Peyer's patch (tissue), 4 donors: Measurements from ENCODE around the gene IFITM2. TPM values are rescaled to one million over a fixed set of nuclear protein-coding genes. Genes with fewer than 3 reads are reported as not detected.

Experiments
- DNase-seq, 3 donors: peaks; one replicate each; pipeline ENCODE4 v3.0.0-alpha.2; 2017 to 2019
- H3K27ac ChIP-seq, 4 donors: fragments of 200-600 bp; sonication (generic); one replicate each; pipeline ENCODE4 v1.5.1; 2016 to 2019
- H3K27me3 ChIP-seq, 2 donors: fragments of 200-600 bp; sonication (generic); one replicate each; pipeline ENCODE4 v1.5.1; 2019
- H3K36me3 ChIP-seq, 3 donors: fragments of 200-600 bp; sonication (generic); one replicate each; pipeline ENCODE4 v1.5.1; 2016 to 2019
- H3K4me1 ChIP-seq, 4 donors: fragments of 200-600 bp; sonication (generic); one replicate each; pipeline ENCODE4 v1.5.1; 2016 to 2019
- H3K4me3 ChIP-seq, 4 donors: fragments of 200-600 bp; sonication (generic); 1 replicate in 3 of 4; 2 replicates in 1 of 4; pipeline ENCODE4 v1.5.1; 2016 to 2019; ENCODE audit warnings: mild to moderate bottlenecking in 1 of 4
- H3K9me3 ChIP-seq, 4 donors: fragments of 200-600 bp; sonication (generic); one replicate each; pipeline ENCODE4 v1.5.1; 2016 to 2019; ENCODE audit warnings: mild to moderate bottlenecking in 1 of 4
- CTCF ChIP-seq, 6 experiments: fragments of 450-650 bp in 4 of 6; fragments of 200-600 bp in 2 of 6; sonication (generic) in 1 of 6; IDR thresholded peaks; one replicate each; pipeline ENCODE4 v1.5.1; 2017 to 2019; ENCODE audit warnings: antibody characterized with exemption in 6 of 6, mild to moderate bottlenecking in 3 of 6, moderate library complexity in 1 of 6
- POLR2A ChIP-seq, 2 donors: fragments of 450-650 bp; IDR thresholded peaks; one replicate each; pipeline ENCODE4 v1.5.1; 2017; ENCODE audit warnings: antibody characterized with exemption in 2 of 2, mild to moderate bottlenecking in 2 of 2, moderate library complexity in 2 of 2
- total RNA-seq, 4 donors: library from RNA; depleted of rRNA; stranded (reverse); fragments of >200 nt; gene quantifications; one replicate each; pipeline ENCODE4 v1.1.0, GENCODE V29; 2016

The IFITM2 gene
- total RNA-seq, 4 donors from 2014 or later, result 15.6 to 98.2 (median 46.0) TPM

- Histone ChIP-seq H3K27me3 (peaks cover 0 to 12% of the 10 kb centered on the region in 2 donors), H3K27ac (peak overlapping the region; percentile 73 to 96 (median 86)), H3K4me3 (peak overlapping the region; percentile 52 to 61 (median 56)), H3K4me1 (peaks cover 0 to 34% (median 19%) of the 10 kb centered on the region in 4 donors), H3K9me3 (no peaks in the 10 kb centered on the region), H3K36me3 (peaks cover 0 to 31% (median 0%) of the 10 kb centered on the region in 3 donors)
- DNase-seq, result peak; percentile 49 to 75 (median 62)
- TF ChIP-seq POLR2A (IDR thresholded peaks at IDR 0.05) (no peak), CTCF (IDR thresholded peaks at IDR 0.05) (no peak)
These were observed 26.7 kb upstream of the IFITM2 start for GRCh38 chr11:280706-281485.

DNA sequence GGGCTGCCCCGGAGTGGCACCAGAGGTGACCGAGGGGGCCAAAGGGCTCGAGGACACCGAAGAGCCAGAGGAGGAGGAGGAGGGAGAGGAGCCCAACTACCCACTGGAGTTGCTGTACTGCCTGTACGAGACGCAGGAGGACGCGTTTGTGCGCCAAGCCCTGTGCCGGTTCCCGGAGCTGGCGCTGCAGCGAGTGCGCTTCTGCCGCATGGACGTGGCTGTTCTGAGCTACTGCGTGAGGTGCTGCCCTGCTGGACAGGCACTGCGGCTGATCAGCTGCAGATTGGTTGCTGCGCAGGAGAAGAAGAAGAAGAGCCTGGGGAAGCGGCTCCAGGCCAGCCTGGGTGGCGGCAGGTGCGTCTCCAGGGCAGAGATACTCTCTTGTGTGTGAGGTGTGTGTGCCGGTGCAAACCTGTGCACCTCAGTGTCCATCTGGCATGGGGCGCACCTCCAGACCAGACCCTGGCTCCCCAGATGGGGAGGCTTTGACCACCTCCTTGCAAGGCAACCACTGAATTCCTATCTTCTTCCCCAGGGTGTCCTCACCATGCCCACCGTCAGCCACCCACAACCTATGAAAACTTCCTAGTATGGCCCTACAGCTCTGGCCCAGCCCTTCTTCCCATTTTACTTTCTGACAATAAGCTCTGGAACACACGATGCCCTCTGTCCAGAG lies 26.0 kb upstream of the IFITM2 start:
- H3K36me3 ChIP-seq, result peaks cover 0 to 31% (median 0%) of the 10 kb centered on the region in 3 donors
- TF ChIP-seq CTCF (IDR thresholded peaks at IDR 0.05), result no peak
- TF ChIP-seq POLR2A (IDR thresholded peaks at IDR 0.05), result no peak
- H3K27ac ChIP-seq, result peak overlapping the region; percentile 73 to 96 (median 86)
- peaks cover 0 to 12% of the 10 kb centered on the region in 2 donors for H3K27me3 ChIP-seq
- peaks cover 0 to 34% (median 19%) of the 10 kb centered on the region in 4 donors for H3K4me1 ChIP-seq
- H3K9me3 ChIP-seq, result no peaks in the 10 kb centered on the region
- H3K4me3 ChIP-seq, result peak overlapping the region; percentile 52 to 61 (median 56)
- DNase-seq, result peak in 1 of 3 donors; percentile 61

DNA sequence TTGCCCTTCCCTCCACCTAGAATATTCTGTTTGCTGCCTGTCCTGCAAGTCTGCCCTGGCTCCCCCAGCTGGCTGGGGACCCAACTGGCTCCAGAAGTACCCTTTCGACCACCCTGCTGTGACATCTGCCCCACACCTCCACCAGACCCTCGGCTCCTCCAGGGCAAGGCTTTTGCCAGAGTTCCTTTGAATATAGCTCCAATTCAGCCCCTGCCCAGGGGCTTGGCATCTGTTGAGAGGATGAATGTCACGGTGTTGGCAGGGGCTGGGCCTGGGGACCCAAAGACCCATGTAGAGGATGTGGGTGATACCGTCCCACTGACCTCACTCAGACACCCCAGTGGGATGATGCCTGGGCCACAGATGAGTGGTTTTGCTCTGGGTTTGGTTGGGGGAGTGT lies 25.4 kb upstream of the IFITM2 start:
- H3K27ac ChIP-seq, result peak overlapping the region; percentile 73 to 96 (median 86)
- no peaks in the 10 kb centered on the region for H3K9me3 ChIP-seq
- peaks cover 0 to 34% (median 19%) of the 10 kb centered on the region in 4 donors for H3K4me1 ChIP-seq
- H3K27me3 ChIP-seq, result peaks cover 0 to 12% of the 10 kb centered on the region in 2 donors
- no peak for TF ChIP-seq CTCF (IDR thresholded peaks at IDR 0.05)
- TF ChIP-seq POLR2A (IDR thresholded peaks at IDR 0.05), result no peak
- peak overlapping the region in 3 of 4 donors; percentile 53 to 61 (median 58) for H3K4me3 ChIP-seq
- peak in 2 of 3 donors; percentile 46 for DNase-seq
- H3K36me3 ChIP-seq, result peaks cover 0 to 31% (median 0%) of the 10 kb centered on the region in 3 donors

GRCh38 chr11:282630-283360 lies 24.8 kb upstream of the IFITM2 start:
- peaks cover 0 to 31% (median 0%) of the 10 kb centered on the region in 3 donors for H3K36me3 ChIP-seq
- H3K4me3 ChIP-seq, result peak overlapping the region in 2 of 4 donors; percentile 58 to 61
- H3K27ac ChIP-seq, result peak overlapping the region in 3 of 4 donors; percentile 73 to 96 (median 87)
- H3K27me3 ChIP-seq, result peaks cover 0 to 12% of the 10 kb centered on the region in 2 donors
- no peaks in the 10 kb centered on the region for H3K9me3 ChIP-seq
- TF ChIP-seq CTCF (IDR thresholded peaks at IDR 0.05) (no peak), POLR2A (IDR thresholded peaks at IDR 0.05) (peak in 1 of 2 donors; percentile 26)
- peaks cover 0 to 34% (median 19%) of the 10 kb centered on the region in 4 donors for H3K4me1 ChIP-seq
- peak in 2 of 3 donors; percentile 69 to 73 for DNase-seq
